ENCODE data around the gene TUBGCP6.
A peak's percentile ranks its signal among the peaks of the same experiment; 100 is the strongest.

Gene TUBGCP6

DNA sequence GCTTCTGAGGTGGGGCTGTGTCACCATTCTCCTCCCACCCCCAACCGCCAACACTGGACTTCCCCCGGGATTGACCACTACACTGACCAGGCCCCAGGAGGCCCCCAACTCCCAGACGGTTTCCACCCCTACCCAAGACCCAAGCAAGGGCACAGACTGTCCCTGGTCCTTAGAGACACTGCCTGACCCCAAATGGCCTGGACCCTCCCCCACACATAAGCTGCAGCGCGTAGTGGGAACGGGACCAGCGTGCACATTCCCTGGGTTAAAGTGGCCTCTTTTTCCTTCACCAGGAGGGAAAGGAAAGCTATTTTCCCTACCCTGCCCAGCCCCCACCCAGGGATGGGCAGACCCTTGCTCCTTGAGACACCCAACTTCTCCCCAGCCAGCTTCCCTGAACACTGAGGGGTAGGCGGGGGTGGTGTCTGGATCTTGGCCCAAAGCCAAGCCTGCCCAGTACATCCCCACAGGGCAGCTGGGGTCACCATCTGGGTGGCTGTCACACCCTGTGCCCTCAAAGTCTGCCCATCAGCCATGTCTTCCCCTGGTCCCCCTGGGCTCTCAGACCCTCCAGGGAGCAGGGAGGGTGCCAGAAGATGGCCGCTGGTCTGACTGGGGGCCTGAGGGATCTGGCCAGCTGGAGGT is 18.3 kb upstream of the TUBGCP6 start:
- no peak for DNase-seq (ENCODE audit: low read depth in 2 of 2)

DNA sequence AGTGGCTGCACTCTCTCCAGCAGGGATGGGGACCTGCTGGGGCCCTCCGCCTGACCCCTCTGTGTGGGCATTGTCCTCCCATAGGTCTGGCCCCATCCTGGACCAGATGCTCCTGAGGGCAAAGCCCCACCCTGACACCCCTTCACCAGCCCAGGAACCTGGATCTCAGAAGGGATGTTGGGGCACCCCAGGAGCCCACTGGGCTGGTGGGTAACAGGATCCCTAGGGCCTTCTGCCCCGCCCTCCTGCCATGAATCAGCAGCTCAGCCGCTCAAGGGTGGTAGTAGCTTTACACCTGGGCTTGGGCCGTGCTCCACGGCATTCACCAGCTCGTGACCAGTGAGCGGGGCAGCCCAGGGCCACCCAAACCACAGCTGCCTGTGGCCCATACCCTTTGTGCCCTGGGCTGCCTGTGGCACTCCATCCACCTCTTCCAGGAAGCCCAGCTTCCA is 17.7 kb upstream of the TUBGCP6 start:
- DNase-seq (ENCODE audit: low read depth in 2 of 2) = no peak

DNA sequence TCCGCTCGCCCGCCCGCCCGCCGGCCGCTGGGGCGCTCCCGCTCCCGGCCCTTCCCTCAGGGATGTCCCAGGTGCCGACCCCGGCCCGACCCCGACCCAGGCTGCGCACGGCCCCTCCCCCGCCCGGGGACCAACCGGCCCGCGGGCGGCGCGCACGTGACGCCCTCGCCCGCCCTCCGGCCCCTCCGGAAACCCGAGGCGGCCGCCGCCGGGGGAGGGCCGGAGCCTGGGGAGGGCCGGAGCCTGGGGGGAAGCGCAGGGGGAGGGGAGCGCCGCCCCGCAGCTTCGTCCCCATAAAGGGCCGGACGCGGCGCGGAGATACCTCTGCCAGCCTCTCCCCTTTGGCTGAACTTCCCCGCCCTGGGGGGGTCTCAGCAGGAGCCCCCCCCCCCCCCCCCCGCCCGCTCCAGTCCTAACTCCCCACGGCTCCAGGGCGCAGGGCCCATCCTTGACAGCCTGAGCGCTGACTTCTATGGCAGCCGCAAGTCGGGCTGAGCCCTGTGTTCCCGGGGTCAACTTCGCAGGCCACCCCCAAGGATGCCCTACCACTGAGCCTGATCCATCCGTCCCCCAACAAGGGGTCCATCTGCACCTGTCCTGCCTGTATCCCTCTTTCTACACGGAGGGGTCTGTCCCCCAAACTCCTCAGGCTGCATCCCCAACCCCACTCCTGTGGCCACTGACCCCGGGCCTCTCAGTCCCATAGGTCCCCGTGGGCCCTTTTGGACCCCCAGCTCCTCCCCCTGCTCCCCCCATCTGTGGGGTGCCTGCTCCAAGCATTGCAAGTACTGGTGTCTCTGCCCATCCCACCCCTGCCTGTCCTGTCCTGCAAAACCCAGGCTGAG is 17.0 kb upstream of the TUBGCP6 start, which contains the start of gene MAPK12:
TSS of gene MAPK12 (minus strand) at position 69 of the 845 bp plus-strand sequence. CDS start 174 bp downstream, outside the sequence.
- no peak for DNase-seq (ENCODE audit: low read depth in 2 of 2)

DNA sequence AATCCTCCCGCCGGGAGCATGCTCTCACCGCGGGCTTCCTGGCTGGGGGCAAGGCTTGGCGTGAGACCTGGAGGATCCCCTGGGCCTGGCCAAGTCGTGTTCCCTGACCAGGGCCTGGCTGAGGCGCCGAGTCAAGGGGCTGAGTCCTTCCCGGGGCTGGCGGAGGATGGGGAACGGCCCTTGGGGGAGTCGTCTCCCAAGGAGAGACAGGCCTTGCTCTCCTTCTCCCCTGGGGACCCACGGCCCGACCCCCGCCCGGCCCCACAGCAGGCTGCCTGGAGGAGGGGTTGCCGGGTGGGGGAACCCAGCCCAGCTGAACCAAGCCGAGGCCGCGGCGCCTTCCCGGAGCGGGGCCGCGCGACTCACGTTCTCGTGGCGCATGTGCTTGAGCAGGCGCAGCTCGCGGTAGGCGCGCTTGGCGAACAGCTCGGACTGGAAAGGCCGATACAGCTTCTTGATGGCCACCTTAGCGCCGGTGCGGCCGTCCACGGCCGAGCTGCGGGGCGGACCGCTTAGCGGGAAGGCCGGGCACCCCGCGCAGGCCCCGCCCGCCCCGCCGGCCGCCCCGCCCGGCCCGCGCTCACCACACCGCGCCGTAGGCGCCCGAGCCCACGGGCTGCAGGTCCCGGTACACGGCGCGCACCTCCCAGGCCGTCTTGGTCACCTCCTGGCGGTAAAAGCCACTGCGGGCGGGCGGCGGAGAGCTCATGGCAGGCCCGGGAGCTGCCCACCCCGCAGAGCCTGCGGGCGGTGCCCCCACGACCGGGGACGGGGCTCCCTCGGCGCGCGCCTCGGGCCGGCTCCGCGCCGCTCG is 16.2 kb upstream of the TUBGCP6 start:
- no peak for DNase-seq (ENCODE audit: low read depth in 2 of 2)

DNA sequence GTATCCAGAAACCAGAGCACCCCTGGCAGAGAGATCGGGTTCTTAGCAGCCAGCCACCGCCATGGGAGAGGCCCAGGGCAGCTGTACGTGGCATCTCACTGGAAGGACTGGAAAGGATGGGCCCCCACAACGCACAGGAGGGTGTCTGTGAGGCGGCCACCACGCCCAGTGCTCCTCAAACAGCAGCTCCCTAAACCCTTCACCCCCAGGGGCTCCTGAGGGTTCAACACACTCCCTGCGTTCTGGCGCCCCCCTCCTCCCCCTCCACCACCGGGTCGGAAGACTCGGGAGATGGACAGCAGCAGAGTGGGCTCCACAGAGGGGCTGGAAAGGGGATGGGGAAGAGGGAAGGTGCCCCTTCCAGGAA is 15.6 kb upstream of the TUBGCP6 start:
- no peak for DNase-seq (ENCODE audit: low read depth in 2 of 2)

DNA sequence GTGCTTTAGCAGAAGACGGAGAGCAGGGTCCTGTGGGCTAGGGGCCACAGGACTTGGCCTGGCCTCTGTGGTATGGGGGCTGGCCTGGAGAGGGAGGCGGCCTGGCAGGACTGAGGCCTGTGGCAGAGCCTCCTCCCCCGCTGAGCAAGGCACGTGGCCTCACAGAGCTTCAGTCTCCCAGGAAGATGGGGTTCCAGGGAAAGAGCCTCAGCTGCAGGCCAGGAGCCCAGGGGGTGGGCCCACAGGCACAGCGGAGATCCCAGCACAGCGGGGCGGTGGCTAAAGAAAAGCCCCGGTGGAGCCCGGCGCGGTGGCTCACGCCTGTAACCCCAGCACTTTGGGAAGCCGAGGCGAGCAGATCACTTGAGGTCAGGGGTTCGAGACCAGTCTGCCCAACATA is 14.5 kb upstream of the TUBGCP6 start:
- no peak for DNase-seq (ENCODE audit: low read depth in 2 of 2)

DNA sequence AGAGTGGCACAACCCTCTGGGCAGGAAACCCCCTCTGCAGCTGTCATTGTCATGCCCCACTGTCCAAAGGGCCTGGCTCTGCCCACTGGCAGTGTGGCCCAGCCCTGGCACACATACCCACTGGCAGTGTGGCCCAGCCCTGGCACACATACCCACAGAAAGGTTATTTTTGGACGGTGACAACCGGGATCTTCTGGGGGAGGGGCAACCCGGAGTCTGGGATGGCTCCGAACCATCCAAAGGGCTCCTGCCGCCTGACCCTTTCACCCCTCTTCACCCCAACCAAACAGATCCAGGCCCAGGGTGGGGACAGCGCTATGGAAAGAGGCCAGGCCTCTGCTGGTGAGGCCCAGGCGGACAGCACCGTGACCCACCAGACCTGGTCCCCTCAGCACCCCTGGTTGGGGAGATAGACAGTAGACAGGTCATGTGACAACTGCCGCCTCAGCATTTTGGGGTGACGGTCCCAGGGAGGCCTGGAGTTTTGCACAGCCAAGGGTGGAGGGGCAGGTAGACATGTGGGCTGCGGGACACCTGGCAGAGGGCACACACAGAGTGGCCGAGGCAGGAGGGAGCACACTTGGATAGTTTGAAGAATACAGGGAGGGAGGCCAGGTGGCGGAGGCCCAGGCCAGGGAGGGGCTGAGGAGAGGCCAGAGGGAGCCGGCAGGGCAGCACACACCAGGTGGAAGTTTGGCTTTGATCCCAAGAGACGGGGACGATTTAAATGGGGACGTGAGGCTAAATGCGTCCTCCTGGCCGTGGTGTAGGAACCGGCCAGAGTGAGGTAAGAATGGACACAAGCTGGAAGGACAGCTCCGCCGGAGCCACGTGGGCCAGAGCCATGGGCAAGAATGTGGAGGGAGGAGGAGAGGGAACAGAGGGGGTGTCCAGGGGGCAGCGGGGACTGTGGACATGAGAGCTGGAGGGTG is 13.8 kb upstream of the TUBGCP6 start:
- no peak for DNase-seq (ENCODE audit: low read depth in 2 of 2)

DNA sequence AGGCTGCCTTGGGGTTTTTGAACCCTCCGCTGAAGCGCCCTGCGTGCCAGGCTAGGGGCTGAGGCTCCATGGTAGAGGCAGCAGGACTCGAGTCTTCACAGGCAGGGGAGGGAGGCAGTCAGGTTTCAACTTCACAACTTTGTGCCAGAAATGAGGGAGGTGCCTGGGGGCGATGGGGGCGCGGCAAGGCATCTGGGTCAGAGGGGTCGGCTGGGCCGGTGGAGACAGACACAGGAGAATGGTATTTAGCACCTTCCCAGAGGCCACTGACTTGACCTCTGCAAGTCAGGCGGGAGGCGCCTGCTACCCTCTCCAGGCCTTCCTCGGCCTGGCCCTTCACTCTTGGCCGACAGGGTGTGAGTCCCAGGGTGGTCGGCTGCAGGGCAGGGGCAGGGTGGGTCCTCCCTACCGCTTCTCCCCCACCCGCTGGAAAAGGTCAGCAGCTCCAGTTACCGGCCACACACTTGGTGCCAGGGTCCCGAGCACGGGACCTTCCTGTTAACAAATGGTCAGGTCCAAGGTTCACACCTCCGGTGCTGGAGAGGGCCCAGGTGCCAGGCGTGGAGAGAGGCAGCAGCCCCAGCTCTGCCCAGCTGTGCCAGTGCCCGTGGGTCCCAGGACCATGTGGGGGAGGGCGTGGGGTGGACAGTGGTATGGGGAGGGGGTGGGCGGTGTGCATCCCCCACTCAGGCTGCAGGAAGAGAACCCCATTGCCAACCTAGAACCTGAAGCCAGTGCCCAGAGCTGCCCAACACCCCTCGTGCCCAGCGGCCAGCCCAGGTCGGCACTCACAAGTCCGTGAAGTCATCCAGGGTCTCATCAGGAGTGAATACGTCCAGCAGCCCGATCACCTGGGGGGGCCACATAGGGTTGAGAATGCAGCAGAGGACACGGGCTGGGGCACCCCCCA is 12.9 kb upstream of the TUBGCP6 start:
- no peak for DNase-seq (ENCODE audit: low read depth in 2 of 2)

DNA sequence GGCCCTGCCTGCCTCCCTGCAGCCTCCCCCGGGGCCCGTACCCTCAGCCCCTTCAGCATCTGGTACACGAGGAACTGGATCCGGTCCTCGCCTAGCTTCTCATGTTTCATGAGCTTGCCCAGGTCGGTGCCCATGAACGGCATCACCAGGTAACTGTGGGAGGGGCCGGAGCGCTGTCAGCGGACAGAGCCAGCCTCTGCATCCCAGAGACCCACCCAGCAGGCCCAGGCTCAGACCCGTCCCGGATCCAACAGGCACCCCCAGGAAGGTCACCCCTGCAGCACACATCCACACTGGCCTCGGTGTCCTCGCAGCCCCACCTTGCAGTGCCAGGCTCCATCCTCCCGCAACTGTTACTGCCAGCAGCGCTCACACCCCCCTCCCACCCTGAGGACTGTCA is 12.2 kb upstream of the TUBGCP6 start:
- DNase-seq (ENCODE audit: low read depth in 2 of 2) = no peak

DNA sequence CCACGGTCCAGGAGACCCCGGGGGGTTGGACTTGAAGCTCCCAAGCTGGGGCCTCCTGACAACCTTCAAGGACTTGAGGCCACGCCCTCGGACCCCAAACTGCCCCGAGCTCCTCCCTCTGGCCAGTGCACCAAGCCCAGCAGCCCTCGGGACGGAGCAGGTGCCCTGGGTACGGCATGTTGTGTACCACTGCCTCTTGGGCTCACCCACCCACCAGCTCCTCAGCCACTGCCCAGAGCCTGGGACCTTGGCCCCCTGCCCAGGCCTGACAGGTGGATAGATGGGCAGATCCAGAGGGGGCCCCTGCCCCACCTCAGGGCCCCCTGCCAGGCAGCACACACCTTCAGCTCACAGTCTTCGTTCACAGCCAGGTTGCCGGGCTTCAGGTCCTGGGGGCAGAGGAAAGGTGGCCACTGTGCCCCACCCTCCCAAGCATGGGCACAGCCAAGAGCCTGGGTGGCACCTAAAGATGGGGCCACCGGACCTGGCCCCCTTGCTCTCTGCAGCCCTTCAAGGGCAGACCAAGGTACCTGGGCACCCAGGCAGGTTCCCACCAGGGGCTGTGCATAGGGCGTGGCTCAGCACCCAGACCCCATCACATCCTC is 11.5 kb upstream of the TUBGCP6 start:
- no peak for DNase-seq (ENCODE audit: low read depth in 2 of 2)

DNA sequence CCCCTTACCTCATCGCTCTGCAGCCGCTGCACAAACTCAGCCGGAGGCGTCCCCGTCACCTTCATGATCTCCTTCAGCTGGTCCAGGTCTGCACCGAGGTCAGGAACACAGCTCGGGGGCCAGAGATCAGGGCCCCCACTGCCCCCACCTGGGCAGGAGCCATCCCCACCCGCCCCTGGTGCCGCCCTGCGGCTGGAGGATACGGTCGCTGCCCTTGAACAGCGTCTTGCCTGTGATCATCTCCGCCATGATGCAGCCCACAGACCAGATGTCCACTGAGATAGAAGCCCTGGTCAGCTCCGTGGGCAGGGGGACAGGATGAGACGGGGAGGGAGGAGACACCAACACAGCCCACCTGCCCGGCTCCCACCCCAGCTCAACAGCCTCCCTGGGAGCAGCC is 10.8 kb upstream of the TUBGCP6 start:
- no peak for DNase-seq (ENCODE audit: low read depth in 2 of 2)

DNA sequence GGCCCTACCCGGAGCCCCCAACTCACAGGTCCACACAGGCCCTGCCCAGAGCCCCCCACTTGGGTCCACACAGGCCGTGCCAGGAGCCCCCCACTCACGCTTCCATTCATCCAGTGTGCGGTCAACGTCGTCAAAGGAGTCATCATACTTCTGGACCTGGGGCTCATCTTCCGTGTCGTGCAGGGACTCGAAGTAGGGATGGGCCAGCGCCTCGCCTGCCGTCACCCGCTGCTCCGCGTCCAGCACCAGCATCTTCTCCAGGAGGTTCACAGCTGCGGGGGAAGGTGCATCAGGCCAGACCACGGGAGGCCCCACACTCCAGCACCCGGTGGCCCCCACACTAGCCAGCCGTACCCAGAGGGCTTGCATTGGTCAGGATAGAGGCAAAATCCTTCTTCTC is 10.3 kb upstream of the TUBGCP6 start:
- DNase-seq (ENCODE audit: low read depth in 2 of 2) = no peak

DNA sequence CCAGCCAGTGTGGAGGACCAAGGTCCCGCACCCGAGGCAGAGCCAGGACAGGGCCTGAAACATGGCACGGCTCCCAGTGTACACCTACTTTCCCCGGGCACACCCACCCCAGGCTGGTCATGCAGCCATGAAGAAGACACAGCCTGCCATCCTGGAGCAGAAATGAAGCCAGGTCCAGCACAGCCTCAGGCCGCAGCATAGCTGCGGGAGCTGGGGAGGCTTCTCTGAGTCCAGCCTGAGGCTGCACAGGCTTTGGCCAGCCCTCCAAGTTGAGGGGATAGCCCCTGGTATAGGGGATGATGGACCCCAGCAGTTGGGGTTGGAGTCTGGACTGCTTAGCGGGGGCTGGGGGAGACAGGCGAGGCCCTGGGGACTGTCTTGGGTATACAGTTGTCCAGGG is 9.1 kb upstream of the TUBGCP6 start:
- DNase-seq (ENCODE audit: low read depth in 2 of 2) = no peak

DNA sequence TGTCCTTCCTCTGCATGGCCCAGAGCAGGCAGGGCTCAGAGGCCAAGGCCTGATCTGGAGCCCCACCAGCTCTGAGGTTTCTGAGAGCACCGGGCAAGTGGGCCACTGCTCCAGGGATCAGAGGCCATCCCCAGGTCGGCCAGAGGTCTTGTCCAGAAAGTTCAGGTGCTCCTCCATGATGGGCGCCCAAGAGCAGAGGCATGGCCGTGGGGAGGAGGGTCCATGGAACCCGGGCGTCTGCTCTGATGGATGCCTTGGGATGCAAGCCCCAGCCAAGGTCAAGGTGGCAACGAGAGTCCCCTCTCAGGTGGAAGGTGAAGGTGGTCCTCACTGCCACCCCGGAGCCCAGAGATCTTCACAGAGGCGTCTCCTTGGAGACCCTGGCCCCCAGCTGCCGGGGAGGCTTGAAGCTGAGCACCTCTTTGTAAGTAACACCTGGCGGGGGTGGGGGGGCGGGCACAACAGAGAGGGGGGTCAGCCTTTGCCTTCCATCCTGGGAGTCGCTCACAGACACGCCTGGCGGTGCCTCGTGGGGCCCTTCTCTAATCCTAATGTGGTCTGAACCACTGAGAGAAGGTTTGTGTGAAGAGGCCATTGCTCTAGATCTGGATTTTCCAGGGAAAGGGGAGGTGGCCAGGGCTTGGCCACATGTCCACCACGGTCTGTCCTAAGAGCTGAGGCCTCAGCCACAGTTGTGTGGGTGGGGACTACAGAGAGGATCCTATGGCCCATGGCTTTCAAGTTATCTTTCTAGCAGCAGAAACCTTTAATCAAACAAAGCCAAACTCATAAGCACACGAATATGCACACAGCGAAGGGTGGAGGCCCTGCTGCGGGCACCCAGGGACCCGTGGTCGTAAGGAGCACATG is 8.5 kb upstream of the TUBGCP6 start:
- no peak for DNase-seq (ENCODE audit: low read depth in 2 of 2)

DNA sequence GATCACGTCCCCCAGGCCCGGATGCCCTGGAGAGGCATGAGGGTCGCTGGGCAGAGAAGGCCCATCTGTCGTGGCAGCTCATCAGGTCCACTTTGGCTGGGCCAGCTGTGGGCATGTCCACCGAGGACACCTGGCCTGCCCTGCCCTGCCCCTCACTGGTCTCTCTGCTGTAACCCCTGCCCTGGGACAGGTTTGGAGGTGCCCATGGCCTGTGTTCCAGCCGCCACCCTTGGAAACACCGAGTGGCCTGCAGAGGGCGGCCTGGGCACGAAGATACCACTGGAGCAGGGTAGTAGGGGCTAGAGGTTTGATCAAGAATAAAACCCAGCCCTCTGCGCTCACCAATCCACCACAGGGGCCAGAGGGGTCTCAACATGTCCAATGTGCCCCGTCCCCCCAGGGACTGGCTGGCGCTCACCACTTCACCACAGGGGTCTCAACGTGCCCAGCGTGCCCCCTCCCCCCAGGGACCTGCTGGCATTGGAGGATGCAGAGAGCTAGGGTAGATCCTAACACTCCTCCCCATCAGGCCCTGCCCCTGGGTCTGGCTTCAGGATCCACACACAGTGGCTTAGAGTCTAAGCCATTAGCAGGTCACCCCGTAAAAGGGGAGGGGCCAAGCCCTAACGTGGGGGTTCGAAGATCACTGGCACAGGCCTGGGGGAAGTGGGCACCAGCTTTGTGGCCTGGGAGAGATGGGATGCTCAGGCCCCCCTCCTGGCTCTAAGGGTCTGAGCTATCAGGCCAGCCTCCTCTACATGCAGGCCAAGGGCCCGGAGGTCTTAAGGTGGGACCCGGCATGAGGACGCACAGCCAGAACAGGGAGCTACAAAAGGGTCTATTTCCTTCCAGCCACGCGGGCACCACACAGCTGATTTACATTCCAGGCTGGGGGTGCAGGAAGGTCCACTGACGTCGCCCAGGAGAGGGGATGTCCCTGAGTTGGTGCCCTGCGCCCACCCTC is 7.5 kb upstream of the TUBGCP6 start:
- peak; percentile 47 to 48 for DNase-seq (ENCODE audit: low read depth in 2 of 2)

DNA sequence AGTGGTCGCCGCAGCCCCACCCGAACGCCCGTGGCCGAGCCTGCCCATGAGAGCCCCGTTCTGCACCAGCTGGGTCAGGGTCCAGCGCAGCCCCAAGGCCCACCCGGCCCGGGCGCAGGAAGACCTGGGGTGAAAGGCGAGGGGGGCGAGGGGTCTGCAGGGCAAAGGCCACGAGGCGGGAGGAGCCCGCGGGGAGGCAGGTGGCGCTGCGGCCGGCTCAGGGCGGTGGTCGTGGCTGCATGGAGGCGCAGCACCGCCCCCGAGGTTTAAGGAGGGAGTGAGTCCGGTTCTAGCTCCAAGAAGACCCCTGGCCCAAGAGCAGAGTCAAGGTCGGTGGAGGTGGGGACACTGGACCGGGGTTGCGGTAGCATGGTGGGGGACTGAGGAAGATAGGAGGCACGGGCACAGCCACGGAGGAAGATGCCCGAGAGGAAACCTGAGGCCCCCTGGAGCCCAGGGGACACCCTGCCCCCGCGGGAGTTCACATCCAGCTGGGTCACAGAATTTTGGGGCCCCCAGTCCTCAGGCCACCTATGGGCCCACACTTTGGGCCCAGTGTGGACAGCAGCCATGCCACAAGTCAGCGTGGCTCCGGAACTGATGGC is 6.8 kb upstream of the TUBGCP6 start:
- no peak for DNase-seq (ENCODE audit: low read depth in 2 of 2)

Data from activated CD8-positive, alpha-beta memory T cell treated with anti-CD3 and anti-CD28 coated beads for 4 hours (primary cell).